Measurements from ENCODE around the gene CLK1.

DNA sequence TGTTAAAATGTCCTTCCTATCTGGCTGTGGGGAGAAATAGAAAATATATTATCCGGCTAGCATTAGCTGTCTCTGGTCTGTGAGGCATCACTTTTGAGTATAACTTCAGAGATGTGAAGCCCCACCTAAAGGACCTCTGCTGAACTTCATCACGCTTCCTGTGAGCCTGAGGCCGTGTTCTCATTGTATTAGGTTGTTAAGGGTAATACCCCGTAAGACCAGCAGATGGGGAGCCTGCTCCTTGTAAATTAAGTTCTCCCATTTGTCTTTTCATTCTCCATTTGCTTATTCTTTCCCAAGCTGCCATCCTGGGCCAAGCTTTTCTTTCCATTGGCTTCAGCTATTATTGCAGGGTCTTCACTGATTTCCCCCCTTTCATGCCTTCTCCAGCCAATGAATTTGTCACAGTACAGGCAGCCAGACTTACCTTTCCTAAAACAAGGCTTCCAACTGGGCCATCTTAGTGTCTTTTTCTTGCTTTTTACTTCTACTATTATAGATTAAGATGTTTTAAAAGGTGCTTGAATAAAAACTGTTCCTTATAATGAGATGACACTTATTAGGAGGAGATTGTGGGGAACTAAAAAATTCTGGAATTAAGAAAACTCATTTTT is 37.1 kb upstream of the CLK1 start:
- TF ChIP-seq, protein P1, sequence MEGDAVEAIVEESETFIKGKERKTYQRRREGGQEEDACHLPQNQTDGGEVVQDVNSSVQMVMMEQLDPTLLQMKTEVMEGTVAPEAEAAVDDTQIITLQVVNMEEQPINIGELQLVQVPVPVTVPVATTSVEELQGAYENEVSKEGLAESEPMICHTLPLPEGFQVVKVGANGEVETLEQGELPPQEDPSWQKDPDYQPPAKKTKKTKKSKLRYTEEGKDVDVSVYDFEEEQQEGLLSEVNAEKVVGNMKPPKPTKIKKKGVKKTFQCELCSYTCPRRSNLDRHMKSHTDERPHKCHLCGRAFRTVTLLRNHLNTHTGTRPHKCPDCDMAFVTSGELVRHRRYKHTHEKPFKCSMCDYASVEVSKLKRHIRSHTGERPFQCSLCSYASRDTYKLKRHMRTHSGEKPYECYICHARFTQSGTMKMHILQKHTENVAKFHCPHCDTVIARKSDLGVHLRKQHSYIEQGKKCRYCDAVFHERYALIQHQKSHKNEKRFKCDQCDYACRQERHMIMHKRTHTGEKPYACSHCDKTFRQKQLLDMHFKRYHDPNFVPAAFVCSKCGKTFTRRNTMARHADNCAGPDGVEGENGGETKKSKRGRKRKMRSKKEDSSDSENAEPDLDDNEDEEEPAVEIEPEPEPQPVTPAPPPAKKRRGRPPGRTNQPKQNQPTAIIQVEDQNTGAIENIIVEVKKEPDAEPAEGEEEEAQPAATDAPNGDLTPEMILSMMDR (IDR thresholded peaks at IDR 0.05), result peak; percentile 34 to 78 (median 76)
- TF ChIP-seq POLR2A (IDR thresholded peaks at IDR 0.05), result no peak

Measured in gastroesophageal sphincter (tissue), 3 donors.